Measurements from ENCODE around the gene CORO1C.
"Not testable (repeated sequence)": the region's sequence is repeated elsewhere in the genome, so short reads cannot be mapped to it uniquely, and the experiment has no call there.

CORO1C gene

DNA sequence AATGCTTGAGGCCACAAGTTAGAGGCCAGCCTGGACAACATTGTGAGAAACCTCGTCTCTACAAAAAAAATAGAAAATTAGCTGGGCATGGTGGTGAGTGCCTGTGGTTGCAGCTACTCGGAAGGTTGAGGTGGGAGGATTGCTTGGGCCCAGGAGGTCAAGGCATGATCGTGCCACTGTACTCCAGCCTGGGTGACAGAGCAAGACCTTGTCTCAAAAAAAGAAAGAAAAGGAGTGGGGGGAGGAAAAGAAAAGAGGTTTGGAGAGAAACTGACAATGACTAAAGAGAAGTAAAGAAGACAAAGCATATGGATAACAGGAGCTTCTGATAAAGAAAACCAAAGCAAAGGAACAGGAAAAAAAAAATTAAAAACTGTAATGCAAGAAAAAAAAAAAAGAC, 60.2 kb downstream of the CORO1C start:
- DNase-seq, result no peak

DNA sequence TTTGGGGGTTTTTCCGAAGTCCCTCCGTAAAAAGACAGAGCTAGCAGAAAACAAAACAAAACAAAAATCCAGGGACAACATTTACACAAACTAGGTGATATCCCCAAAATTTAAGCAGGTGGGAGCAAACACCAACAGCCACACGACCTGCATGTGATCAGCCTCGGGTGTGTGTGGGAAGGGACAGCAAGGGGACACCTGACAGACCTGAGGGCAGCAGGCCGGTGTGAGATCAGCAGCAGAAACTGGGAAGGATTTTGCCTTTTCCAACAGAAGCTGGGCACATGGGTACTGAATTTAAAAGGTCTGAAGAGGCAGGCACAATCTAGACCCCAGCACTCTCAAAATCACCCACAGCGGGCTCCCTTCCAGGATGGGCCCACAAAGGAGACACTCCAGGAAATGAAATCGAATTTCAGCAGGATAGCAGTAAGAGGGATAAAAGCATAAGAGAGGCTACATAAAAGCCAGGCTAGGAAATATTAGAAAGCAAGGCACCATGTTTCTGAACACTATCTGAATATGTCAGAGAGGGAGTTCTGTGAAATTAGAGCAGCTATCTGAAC, 61.2 kb downstream of the CORO1C start:
- DNase-seq, result no peak

GRCh38 chr12:108668542-108668941, 62.8 kb downstream of the CORO1C start:
- DNase-seq, result no peak

- no peak for DNase-seq
Observed at GRCh38 chr12:108668063-108668462, 63.3 kb downstream of the CORO1C start.

- DNase-seq, result no peak
Observed at GRCh38 chr12:108667349-108667748, 64.0 kb downstream of the CORO1C start.

DNA sequence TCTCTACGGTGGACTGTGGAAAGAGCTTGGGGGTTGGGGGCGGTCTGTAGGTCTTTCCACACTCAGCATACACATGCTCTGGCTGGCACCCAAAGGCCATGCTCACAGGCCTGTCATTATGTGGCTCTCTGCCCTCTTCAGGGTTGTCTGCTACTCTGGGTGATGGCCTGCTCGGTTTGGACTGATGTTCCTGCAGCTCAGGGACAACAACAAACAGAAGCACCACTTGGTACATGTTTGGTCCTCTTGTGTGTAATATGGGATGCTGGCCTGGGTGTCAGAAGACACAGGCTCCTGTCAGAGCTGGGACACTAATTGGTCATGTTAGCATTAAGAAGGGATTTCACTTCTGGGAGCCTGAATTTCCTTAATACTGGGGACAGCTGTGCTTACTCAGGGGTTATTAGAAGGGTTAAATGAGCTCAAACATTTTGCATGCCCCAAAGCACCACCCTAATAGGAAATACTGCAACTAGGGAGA, 64.9 kb downstream of the CORO1C start:
- DNase-seq, result peak; percentile 69

DNA sequence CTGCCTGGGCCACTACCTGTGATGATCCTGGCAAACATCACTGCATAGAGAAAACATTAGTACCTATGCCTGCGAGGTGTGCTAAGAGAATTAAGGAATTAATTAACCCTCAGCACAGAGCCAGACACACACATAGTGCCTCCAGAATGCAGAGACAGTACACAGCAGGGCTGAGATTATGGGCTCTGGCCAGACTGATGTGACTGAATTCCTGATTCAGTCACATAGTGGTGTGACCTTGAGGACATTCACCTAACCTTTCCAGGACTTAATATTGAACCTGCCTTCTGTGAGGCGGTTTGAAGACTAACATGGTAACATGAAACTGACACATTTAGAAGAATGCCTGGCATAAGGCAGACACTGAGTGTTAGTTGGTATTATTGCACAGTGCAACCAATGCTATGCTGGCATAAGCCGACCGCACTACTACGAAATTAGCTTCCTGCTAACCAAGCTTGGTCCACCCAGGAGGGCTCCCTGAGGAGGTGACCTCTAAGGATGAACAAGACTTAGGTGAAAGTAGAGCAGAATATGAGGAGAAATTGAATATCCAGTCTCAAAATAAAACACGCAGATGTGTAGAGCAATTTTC, 65.6 kb downstream of the CORO1C start:
- DNase-seq, result no peak

DNA sequence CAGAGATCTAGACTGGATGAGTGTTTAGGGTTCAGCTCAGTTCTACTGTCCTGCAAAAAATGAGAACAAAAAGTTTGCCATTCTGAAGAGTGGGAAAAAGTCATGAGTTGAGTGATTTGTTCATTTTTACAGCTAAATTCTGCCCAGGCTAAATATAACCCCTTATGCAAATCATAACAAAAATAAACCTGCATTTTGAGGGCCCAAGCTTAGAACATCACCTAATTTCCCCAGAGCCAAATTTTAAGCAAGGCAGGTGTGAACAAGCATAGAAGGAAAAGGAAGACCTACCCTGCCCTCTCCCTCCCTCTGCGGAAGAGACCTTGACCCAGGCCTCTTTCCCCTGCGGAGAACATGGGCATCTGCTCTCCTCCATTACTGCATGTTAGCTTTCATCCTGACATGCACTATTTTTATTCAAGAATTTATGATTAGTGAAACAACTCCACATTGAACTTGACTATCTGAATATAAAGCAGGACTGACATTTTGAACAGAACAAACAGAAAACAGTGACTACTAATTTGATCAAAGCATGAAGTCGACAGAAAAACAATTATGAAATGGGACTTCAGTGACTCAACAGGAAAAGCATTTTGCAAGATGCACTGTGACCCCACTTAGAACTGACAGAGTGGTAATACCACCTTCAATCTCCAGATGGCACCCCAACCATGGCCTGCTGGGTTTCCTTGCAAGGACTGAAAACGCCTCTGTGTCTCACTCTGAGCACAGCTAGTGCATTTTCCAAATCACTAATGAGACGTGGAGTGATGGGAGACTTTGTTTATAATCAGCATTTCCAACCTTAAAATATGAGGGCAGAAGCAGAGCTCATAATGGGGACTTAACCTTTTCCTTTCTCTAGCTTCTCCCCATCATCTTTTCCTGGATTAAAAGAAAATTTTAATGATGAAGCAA, 66.7 kb downstream of the CORO1C start:
- peak; percentile 97 for DNase-seq

DNA sequence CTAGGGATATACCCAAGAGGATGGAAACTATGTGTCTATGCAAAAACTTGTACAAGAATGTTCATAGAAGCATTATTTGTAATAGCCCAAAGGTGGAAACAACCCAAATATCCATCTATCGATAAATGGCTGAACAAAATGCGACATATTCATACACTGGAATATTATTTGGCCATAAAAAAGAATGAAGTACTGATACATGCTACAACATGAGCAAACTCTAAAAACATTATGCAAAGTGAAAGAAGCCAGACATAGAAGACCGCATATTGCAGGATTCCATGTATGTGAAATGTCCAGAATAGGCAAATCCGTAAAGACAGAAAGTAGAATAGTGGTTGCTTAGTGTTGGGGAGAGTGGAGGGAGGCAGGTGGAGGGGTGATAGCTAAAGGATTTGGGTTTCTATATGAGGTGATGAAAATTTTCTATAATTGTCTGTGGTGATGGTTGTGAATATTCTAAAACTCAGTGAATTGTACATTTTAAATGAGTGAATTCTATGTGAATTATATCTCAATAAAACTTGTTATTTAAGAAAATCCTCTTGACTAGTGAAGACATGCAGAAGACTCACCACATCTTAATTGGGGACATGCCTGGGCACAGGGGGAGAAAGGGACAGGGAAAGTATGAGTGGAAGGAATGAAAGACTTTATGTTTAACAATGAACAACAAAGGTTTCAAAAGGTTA, 67.8 kb downstream of the CORO1C start:
- DNase-seq, result no peak

- DNase-seq, result not testable (repeated sequence)
Observed at GRCh38 chr12:108658115-108658514, 73.2 kb downstream of the CORO1C start.

DNA sequence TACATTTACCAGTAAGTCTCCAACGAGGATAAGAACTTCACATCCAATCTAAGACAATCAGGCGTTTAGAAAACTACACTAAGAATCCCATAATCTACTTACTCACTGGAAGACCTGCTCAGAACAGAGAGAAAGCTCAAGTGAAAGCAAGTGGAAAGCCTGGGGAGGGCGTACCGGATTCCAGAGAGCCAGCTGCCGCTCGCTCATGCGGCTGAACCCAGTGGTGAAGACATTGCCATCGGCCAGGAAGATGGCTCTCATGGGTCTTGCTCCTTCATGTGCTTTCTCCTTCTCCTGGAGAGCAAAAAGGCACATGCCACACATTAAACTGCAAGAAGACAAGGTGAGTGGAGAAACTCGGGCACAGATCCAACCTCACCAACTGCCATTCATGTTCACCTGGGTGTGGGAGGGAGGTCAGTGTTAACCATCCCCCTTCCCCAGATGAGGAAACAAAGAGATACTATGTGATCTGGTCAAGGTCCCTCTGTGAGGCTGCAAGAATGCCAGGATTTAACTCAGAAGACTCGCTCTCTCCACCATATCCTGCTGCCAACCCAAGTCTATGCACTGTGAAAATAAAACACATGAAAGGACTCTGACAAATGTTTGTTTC, 74.1 kb downstream of the CORO1C start:
- DNase-seq, result peak; percentile 58

GRCh38 chr12:108656247-108656646, 75.1 kb downstream of the CORO1C start:
- not testable (repeated sequence) for DNase-seq

DNA sequence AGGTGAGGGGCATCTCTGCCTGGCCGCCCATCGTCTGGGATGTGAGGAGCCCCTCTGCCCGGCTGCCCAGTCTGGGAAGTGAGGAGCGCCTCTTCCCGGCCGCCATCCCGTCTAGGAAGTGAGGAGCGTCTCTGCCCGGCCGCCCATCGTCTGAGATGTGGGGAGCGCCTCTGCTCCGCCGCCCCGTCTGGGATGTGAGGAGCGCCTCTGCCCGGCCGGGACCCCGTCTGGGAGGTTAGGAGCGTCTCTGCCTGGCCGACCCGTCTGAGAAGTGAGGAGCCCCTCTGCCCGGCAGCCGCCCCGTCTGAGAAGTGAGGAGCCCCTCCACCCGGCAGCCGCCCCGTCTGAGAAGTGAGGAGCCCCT, 75.5 kb downstream of the CORO1C start:
- DNase-seq, result not testable (repeated sequence)

DNA sequence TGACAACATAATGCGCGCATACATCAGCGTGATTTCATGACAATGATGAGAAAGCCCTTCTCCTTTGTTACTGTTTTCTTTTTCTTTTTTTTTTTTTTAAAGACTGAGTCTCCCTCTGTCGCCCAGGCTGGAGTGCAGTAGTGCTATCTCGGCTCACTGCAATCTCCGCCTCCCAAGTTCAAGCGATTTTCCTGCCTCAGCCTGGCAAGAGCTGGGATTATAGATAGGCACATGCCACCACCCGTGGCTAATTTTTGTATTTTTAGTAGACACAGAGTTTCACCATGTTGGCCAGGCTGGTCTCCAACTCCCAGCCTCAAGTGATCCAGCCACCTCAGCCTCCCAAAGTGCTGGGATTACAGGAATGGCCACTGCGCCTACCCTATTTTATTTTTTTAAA, 76.7 kb downstream of the CORO1C start:
- DNase-seq, result not testable (repeated sequence)

- DNase-seq, result no peak
Observed at GRCh38 chr12:108653922-108654321, 77.4 kb downstream of the CORO1C start.

DNA sequence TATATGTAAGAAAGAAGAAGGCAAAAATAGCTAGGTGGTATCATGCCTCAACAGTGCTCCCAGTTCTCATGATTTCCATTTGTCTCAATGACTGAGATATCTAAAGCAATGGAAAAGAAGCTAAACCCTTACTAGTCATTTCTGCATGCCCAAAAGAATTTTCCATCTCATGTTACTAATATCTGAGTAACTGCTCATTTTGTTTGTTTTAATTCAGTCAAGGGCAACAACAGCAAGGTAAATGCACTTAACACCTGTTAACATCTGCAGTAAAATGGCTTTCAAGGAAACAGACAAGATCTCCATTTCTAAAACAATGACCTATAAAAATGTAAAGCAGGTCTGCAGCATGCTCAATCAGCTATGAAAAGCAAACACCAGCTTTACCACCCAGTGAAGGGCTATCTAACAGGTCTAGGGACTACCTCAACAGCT, 78.2 kb downstream of the CORO1C start:
- no peak for DNase-seq

GRCh38 chr12:108650083-108650482, 81.2 kb downstream of the CORO1C start:
- DNase-seq, result no peak

DNA sequence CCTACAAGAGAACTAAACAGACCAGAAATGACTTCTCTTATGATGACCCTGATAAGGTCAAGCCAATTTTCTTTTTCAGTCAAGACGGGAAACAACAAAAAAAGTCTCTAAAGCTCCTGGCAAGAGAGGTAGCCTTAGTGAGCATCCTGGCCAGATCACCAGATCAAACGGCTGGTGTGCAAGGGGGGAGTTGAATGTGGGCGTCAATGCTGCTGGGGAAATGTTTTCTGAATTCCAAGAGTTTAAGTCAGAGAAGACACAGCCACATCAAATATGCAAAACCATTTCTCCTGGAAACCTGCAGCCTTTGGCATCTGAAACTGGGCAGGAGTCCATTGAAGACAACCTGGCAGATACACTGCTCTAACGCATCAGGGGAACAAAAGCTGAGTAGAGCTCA, 81.6 kb downstream of the CORO1C start:
- no peak for DNase-seq

- no peak for DNase-seq
Observed at GRCh38 chr12:108649126-108649525, 82.2 kb downstream of the CORO1C start.

DNA sequence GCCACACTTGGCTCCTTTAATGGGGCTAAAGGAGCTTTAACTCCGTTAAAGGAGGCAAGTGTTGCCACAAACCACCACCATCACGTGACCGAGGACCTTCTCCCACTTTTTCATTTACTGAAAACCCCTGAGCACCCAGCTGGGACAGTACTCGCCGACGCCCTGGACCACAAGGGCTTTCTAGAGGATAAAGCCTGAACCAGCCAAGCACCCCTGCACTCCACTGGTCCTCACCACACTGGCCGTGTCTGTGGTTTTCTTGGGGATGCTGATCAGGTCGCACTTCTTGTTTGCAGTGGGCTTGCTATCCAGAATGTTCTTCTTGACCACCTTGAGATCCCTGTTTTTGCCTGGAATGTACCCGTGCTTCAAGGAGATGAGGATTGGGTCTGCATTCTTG, 82.9 kb downstream of the CORO1C start:
- no peak for DNase-seq

GRCh38 chr12:108647585-108648287, 83.6 kb downstream of the CORO1C start:
- no peak for DNase-seq
